AG04449 (cell line): ENCODE results near the gene BRINP2.

ENCODE experiments used
- CTCF ChIA-PET: fragments of 350-600 bp; formaldehyde crosslinking; extraction: SDS; loops from one replicate; lab custom pipeline; 2021; ENCODE audit warnings: antibody characterized with exemption; lab: Yijun Ruan, JAX
- POLR2A ChIA-PET: fragments of 400-600, 350-600 bp; formaldehyde crosslinking; extraction: SDS; loops from one replicate; lab custom pipeline; 2020; ENCODE audit warnings: antibody characterized with exemption, inconsistent platforms; lab: Yijun Ruan, JAX
- DNase-seq: peaks from one replicate; pipeline ENCODE4 v3.0.0-alpha.2; 2010; ENCODE audit warnings: low read depth, low spot score
- H3K4me3 ChIP-seq: 2 replicates; pipeline ENCODE4 v1.5.1; 2011; ENCODE audit warnings: low read depth, mild to moderate bottlenecking, control low read depth, low read length
- CTCF ChIP-seq: IDR thresholded peaks from one replicate; pipeline ENCODE4 v1.5.1; 2011; ENCODE audit warnings: mild to moderate bottlenecking, moderate library complexity, low read length, control low read depth, inconsistent platforms; ENCODE audit not compliant: insufficient read depth; ENCODE audit errors: missing control alignments

Gene BRINP2

GRCh38 chr1:177130451-177130945, 40.3 kb upstream of the BRINP2 start:
- ChIA-PET POLR2A (no interaction called here), CTCF (no interaction called here)
- DNase-seq, result no peak
- TF ChIP-seq CTCF, result no peak
- H3K4me3 ChIP-seq, result no peak overlapping the region

- no peak for DNase-seq
- no peak overlapping the region for H3K4me3 ChIP-seq
- CTCF ChIA-PET, result no interaction called here
- POLR2A ChIA-PET, result no interaction called here
- TF ChIP-seq CTCF, result no peak
Measured at GRCh38 chr1:177131723-177132122, 39.0 kb upstream of the BRINP2 start.

GRCh38 chr1:177132141-177132540, 38.6 kb upstream of the BRINP2 start:
- no peak for TF ChIP-seq CTCF
- CTCF ChIA-PET, result no interaction called here
- POLR2A ChIA-PET, result no interaction called here
- no peak for DNase-seq
- H3K4me3 ChIP-seq, result no peak overlapping the region

GRCh38 chr1:177133977-177134538, 36.7 kb upstream of the BRINP2 start:
- no peak for DNase-seq
- no peak for TF ChIP-seq CTCF
- ChIA-PET POLR2A (no interaction called here), CTCF (no interaction called here)
- H3K4me3 ChIP-seq, result no peak overlapping the region

- TF ChIP-seq CTCF, result no peak
- ChIA-PET POLR2A (no interaction called here), CTCF (no interaction called here)
- DNase-seq, result no peak
- no peak overlapping the region for H3K4me3 ChIP-seq
Measured at GRCh38 chr1:177135250-177135649, 35.5 kb upstream of the BRINP2 start.

GRCh38 chr1:177137814-177138213, 32.9 kb upstream of the BRINP2 start:
- DNase-seq, result no peak
- ChIA-PET CTCF (no interaction called here), POLR2A (no interaction called here)

More at GRCh38 chr1:177137814-177138213, 32.9 kb upstream of the BRINP2 start:
- no peak overlapping the region for H3K4me3 ChIP-seq
- no peak for TF ChIP-seq CTCF
